Uterus (tissue), 4 donors: ENCODE measurements around the gene MYH15. TPM values are rescaled to one million over a fixed set of nuclear protein-coding genes. Genes with fewer than 3 reads are reported as not detected.

Experiments
- DNase-seq, 2 donors: peaks; one replicate each; pipeline ENCODE4 v3.0.0-alpha.2; 2019 to 2020
- H3K27ac ChIP-seq, 2 donors: fragments of 200-600 bp; sonication (generic); 1 replicate in 1 of 2; 2 replicates in 1 of 2; pipeline ENCODE4 v1.5.1; 2016 to 2018
- H3K27me3 ChIP-seq, 2 donors: fragments of 200-600 bp; sonication (generic); one replicate each; pipeline ENCODE4 v1.5.1; 2018 to 2019; ENCODE audit warnings: control low read depth in 1 of 2
- H3K36me3 ChIP-seq, 2 donors: fragments of 200-600 bp; sonication (generic); one replicate each; pipeline ENCODE4 v1.5.1; 2019; ENCODE audit warnings: control low read depth in 1 of 2
- H3K4me1 ChIP-seq, 2 donors: fragments of 200-600 bp; sonication (generic); one replicate each; pipeline ENCODE4 v1.5.1; 2018 to 2019; ENCODE audit warnings: control low read depth in 1 of 2
- H3K4me3 ChIP-seq, 2 donors: fragments of 200-600 bp; sonication (generic); 1 replicate in 1 of 2; 2 replicates in 1 of 2; pipeline ENCODE4 v1.5.1; 2018 to 2019; ENCODE audit warnings: mild to moderate bottlenecking in 1 of 2
- H3K9me3 ChIP-seq, 2 donors: fragments of 200-600 bp; sonication (generic); one replicate each; pipeline ENCODE4 v1.5.1; 2019; ENCODE audit warnings: control low read depth in 1 of 2
- POLR2A ChIP-seq, 2 donors: fragments of 450-650 bp; IDR thresholded peaks; one replicate each; pipeline ENCODE4 v1.6.1; 2016; ENCODE audit warnings: antibody characterized with exemption in 2 of 2, mild to moderate bottlenecking in 1 of 2, moderate library complexity in 1 of 2
- intact Hi-C: fragments of 100-400 bp; cut with DNase I; formaldehyde crosslinking; loops from one replicate; pipeline ENCODE4 v1.15.1; 2023; ENCODE audit warnings: low total_unique reads
- total RNA-seq, 4 donors: library from RNA; depleted of rRNA in 3 of 4; stranded (reverse); fragments of >200 nt in 3 of 4; gene quantifications; one replicate each; pipeline versions ENCODE4 v1.1.0 to v1.2.4, GENCODE V29; 2014 to 2023
- TF ChIP-seq, protein P1 (sequence below), 4 experiments: fragments of 200-600 bp in 2 of 4; fragments of 450-650 bp in 2 of 4; sonication (generic) in 2 of 4; IDR thresholded peaks; one replicate each; pipeline ENCODE4 v1.5.1; 2016 to 2019; ENCODE audit warnings: antibody characterized with exemption in 4 of 4, mild to moderate bottlenecking in 2 of 4, moderate library complexity in 1 of 4
- donor health status: DM: yes; HTN: yes; CAD: no.

The MYH15 gene
- total RNA-seq, 4 donors from 2014 or later, result 0.12 to 0.62 TPM; not detected in 2

DNA sequence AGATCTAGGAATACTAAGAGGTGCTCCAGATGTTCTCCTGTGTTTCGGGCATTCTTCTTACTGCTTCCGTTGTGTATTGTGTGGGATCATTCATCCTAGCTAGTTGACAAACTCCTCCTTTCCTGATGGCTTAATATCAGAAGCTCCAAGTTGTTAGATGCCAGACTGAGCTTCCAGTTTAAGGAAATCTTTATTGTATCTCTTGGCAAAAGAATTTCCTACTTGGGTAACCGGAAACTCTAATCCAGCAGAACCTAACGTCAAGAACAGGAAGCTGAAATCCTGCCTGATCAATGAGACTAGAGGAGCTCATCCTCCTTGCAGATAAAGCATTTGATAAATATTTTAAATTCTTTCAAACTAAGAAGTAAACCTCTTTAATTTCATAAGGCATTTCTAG, 27.7 kb upstream of the MYH15 start:
- Histone ChIP-seq H3K4me1 (no peaks in the 10 kb centered on the region), H3K27ac (no peak overlapping the region), H3K9me3 (no peaks in the 10 kb centered on the region), H3K27me3 (no peaks in the 10 kb centered on the region), H3K4me3 (no peak overlapping the region), H3K36me3 (no peaks in the 10 kb centered on the region)
- no peak for DNase-seq
- TF ChIP-seq POLR2A (IDR thresholded peaks at IDR 0.05), result no peak
- TF ChIP-seq, protein P1, sequence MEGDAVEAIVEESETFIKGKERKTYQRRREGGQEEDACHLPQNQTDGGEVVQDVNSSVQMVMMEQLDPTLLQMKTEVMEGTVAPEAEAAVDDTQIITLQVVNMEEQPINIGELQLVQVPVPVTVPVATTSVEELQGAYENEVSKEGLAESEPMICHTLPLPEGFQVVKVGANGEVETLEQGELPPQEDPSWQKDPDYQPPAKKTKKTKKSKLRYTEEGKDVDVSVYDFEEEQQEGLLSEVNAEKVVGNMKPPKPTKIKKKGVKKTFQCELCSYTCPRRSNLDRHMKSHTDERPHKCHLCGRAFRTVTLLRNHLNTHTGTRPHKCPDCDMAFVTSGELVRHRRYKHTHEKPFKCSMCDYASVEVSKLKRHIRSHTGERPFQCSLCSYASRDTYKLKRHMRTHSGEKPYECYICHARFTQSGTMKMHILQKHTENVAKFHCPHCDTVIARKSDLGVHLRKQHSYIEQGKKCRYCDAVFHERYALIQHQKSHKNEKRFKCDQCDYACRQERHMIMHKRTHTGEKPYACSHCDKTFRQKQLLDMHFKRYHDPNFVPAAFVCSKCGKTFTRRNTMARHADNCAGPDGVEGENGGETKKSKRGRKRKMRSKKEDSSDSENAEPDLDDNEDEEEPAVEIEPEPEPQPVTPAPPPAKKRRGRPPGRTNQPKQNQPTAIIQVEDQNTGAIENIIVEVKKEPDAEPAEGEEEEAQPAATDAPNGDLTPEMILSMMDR (IDR thresholded peaks at IDR 0.05), result no peak
- intact Hi-C loops, result no loop called here

DNA sequence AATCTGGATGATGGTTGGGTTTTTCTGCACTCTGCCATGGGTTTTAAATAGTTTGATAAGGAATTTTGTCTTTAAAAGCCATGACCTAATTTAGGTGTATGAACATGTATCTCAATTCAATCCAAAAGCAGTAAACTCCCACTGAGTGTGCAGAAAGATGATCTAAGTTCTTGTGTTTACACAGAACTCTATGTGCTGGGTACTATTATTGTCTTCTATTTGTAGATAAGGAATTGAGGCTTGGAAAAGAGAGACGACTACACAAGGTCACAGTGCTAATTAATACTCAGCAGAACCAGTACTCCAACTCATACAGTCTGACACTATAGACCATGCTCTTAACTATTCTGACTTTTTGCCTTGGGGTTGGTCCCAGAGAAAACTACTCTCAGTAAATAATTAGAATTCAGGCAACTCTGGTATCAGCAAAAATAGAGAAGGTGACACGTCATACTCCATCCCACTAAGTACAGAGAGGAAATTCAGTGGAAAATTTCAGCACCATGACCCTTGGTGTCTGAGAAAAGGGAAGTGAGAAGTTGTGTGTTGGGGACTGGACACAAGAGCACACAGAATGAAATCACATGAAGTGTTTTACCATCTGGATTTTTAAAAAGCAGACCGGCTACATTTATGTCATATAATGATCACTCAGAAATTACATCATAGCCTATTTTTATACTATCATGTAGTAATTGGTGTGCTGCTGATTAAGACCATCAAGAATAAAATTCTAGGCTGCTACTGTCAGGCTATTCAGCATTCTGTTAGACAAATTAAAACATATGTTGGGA, 18.3 kb upstream of the MYH15 start:
- TF ChIP-seq POLR2A (IDR thresholded peaks at IDR 0.05), result no peak
- TF ChIP-seq, protein P1 (IDR thresholded peaks at IDR 0.05), result no peak
- intact Hi-C loops, result no loop called here
- H3K27me3 ChIP-seq, result no peaks in the 10 kb centered on the region
- peak overlapping the region in 1 of 2 donors; percentile 6 for H3K27ac ChIP-seq
- peaks cover 0 to 3% of the 10 kb centered on the region in 2 donors for H3K4me1 ChIP-seq
- H3K36me3 ChIP-seq, result no peaks in the 10 kb centered on the region
- DNase-seq, result no peak
- no peak overlapping the region for H3K4me3 ChIP-seq
- H3K9me3 ChIP-seq, result no peaks in the 10 kb centered on the region

DNA sequence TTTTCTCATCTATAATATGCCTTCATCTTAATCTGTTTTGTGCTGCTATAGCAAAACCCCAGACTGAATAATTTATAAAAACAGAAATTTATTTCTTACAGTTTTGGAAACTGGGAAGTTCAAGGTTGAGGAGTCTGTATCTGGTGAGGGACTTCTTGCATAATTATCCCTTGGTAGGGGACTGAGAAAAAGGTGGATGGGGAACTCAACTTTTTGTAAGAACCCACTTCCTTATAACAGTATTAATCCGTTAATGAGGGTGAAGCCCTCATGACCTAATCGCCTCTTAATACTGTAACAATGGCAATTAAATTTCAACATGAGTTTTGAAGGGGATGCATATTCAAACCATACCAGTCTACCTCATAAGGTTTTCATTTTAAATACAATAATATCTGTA, 17.4 kb upstream of the MYH15 start:
- no peaks in the 10 kb centered on the region for H3K36me3 ChIP-seq
- H3K4me3 ChIP-seq, result no peak overlapping the region
- DNase-seq, result no peak
- no peak overlapping the region for H3K27ac ChIP-seq
- H3K4me1 ChIP-seq, result peaks cover 0 to 3% of the 10 kb centered on the region in 2 donors
- no peaks in the 10 kb centered on the region for H3K27me3 ChIP-seq
- H3K9me3 ChIP-seq, result no peaks in the 10 kb centered on the region
- TF ChIP-seq POLR2A (IDR thresholded peaks at IDR 0.05), result no peak
- TF ChIP-seq, protein P1 (IDR thresholded peaks at IDR 0.05), result no peak
- intact Hi-C loops, result no loop called here

DNA sequence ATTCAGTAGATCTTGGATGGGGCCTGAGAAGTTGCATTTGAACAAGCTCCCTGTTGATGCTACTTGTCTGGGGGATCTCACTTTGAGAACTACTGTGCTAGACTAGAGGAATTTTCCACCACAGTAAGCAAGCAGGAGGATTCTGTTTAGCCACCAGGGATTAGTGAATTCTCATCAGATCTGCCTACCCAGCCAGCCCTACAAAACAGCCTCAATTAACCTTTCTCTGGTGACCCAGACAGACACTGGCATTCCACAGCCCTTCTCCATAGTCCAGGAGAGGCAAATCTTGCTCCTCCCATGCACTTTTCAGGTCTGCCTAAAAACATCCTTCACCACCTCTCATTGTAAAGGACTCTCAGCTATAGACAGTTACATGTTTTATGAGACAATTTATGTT, 16.7 kb upstream of the MYH15 start:
- no peaks in the 10 kb centered on the region for H3K36me3 ChIP-seq
- H3K4me1 ChIP-seq, result peaks cover 0 to 3% of the 10 kb centered on the region in 2 donors
- H3K27ac ChIP-seq, result no peak overlapping the region
- no peak overlapping the region for H3K4me3 ChIP-seq
- intact Hi-C loops, result no loop called here
- TF ChIP-seq, protein P1 (IDR thresholded peaks at IDR 0.05), result no peak
- no peak for TF ChIP-seq POLR2A (IDR thresholded peaks at IDR 0.05)
- H3K9me3 ChIP-seq, result no peaks in the 10 kb centered on the region
- no peak for DNase-seq
- no peaks in the 10 kb centered on the region for H3K27me3 ChIP-seq

DNA sequence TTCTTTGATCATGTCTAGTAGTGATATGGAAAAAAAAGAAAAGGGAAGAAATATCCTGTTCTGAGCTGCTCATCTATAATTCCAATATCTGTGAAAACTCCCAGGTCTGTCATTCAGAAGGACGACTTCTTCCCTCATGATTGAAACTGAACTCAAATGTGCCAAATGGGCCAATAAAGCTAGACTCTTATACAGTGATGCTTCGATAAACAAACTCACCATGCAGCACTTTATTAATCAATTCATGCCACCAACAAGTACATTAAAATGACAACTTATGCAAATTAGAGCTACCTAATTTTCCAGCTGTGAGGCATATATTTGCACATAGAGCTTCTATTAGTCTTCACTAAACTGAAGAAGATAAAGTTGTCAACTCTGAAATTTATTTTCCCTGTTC, 15.6 kb upstream of the MYH15 start:
- no peaks in the 10 kb centered on the region for H3K36me3 ChIP-seq
- no peaks in the 10 kb centered on the region for H3K27me3 ChIP-seq
- no peak overlapping the region for H3K27ac ChIP-seq
- peaks cover 0 to 3% of the 10 kb centered on the region in 2 donors for H3K4me1 ChIP-seq
- intact Hi-C loops, result no loop called here
- TF ChIP-seq, protein P1 (IDR thresholded peaks at IDR 0.05), result no peak
- no peak for TF ChIP-seq POLR2A (IDR thresholded peaks at IDR 0.05)
- H3K4me3 ChIP-seq, result no peak overlapping the region
- no peaks in the 10 kb centered on the region for H3K9me3 ChIP-seq
- DNase-seq, result no peak
